ENCODE data around the gene CCDC6. TPM values are rescaled to one million over a fixed set of nuclear protein-coding genes. Genes with fewer than 3 reads are reported as not detected.

Gene CCDC6
- total and polyA plus RNA-seq, 7 donors: 12.6 to 97.5 (median 59.2) TPM

DNA sequence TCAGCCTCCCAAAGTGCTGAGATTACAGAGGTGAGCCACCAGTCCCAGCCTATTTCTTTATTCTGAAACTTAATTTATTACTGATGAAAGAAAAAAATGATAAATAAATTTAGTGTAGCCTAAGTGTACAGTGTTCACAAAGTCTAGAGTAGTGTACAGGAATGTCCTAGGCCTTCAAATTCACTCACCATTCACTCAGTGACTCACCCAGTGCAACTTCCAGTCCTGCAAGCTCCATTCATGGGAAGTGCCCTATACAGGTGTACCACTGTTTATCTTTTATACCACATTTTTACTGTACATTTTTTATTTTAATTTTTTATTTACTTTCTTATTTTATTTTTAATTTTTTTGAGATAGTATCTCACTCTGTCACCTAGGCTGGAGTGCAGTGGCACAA is 165.3 kb downstream of the CCDC6 start:
- Histone ChIP-seq H3K9me3 (no peaks in the 10 kb centered on the region), H3K27me3 (no peaks in the 10 kb centered on the region), H3K36me3 (no peaks in the 10 kb centered on the region), H3K4me3 (no peak overlapping the region), H3K27ac (no peak overlapping the region), H3K4me1 (no peaks in the 10 kb centered on the region)
- no peak for DNase-seq
- TF ChIP-seq EP300 (IDR thresholded peaks at IDR 0.05) (no peak), POLR2A (IDR thresholded peaks at IDR 0.05) (no peak), POLR2AphosphoS5 (IDR thresholded peaks at IDR 0.05) (no peak)
- TF ChIP-seq, protein P1, sequence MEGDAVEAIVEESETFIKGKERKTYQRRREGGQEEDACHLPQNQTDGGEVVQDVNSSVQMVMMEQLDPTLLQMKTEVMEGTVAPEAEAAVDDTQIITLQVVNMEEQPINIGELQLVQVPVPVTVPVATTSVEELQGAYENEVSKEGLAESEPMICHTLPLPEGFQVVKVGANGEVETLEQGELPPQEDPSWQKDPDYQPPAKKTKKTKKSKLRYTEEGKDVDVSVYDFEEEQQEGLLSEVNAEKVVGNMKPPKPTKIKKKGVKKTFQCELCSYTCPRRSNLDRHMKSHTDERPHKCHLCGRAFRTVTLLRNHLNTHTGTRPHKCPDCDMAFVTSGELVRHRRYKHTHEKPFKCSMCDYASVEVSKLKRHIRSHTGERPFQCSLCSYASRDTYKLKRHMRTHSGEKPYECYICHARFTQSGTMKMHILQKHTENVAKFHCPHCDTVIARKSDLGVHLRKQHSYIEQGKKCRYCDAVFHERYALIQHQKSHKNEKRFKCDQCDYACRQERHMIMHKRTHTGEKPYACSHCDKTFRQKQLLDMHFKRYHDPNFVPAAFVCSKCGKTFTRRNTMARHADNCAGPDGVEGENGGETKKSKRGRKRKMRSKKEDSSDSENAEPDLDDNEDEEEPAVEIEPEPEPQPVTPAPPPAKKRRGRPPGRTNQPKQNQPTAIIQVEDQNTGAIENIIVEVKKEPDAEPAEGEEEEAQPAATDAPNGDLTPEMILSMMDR (IDR thresholded peaks at IDR 0.05): no peak
- intact Hi-C loops (cut with DNase I): no loop called here

Other genes starting within 250 kb of the CCDC6 start
- under 1 TPM in 3 of 4 donors, not detected in 1; 0.36 to 0.55 (median 0.54) TPM for gene SLC16A9, start 196.7 kb downstream of the CCDC6 start, total RNA-seq
- gene SLC16A9, start 196.7 kb downstream of the CCDC6 start, polyA plus RNA-seq: 1 to 10 TPM; 5.3 to 8.4 (median 6.9) TPM
- not detected for gene MRLN, start 153.1 kb downstream of the CCDC6 start, total RNA-seq
- not detected for gene MRLN, start 153.1 kb downstream of the CCDC6 start, polyA plus RNA-seq

Measured in sigmoid colon (tissue), 7 donors.